Heart left ventricle (tissue), 16 donors: ENCODE data around the gene CCDC68. TPM values are rescaled to one million over a fixed set of nuclear protein-coding genes. Genes with fewer than 3 reads are reported as not detected.

Source experiments
- ATAC-seq, 4 donors: fragments of 200-7000 bp; cut with Tn5 transposase; one replicate each; pipeline ENCODE4 v1.9.1; 2020 to 2022; ENCODE audit warnings: moderate library complexity in 4 of 4, mild to moderate bottlenecking in 3 of 4, moderate number of reproducible peaks in 1 of 4
- DNase-seq, 5 donors: peaks; one replicate each; pipeline ENCODE4 v3.0.0-alpha.2; 2020
- H3K27ac ChIP-seq, 12 donors: fragments of 200-600 bp; sonication (generic) in 4 of 12; one replicate each; pipeline versions ENCODE4 v1.5.0 to v1.8.0; 2016 to 2022; ENCODE audit warnings: mild to moderate bottlenecking in 2 of 12
- H3K27me3 ChIP-seq, 9 donors: fragments of 200-600 bp; sonication (generic) in 2 of 9; one replicate each; pipeline versions ENCODE4 v1.5.1 to v1.8.0; 2016 to 2022; ENCODE audit warnings: mild to moderate bottlenecking in 3 of 9
- H3K36me3 ChIP-seq, 9 donors: fragments of 200-600 bp; sonication (generic) in 2 of 9; one replicate each; pipeline versions ENCODE4 v1.5.0 to v1.8.0; 2018 to 2022; ENCODE audit warnings: mild to moderate bottlenecking in 2 of 9
- H3K4me1 ChIP-seq, 12 donors: fragments of 200-600 bp; sonication (generic) in 4 of 12; one replicate each; pipeline versions ENCODE4 v1.5.0 to v1.8.0; 2016 to 2022; ENCODE audit warnings: mild to moderate bottlenecking in 3 of 12
- H3K4me3 ChIP-seq, 12 donors: fragments of 200-600 bp; sonication (generic) in 4 of 12; one replicate each; pipeline versions ENCODE4 v1.5.0 to v1.8.0; 2017 to 2022; ENCODE audit warnings: mild to moderate bottlenecking in 9 of 12, moderate library complexity in 4 of 12
- H3K9me3 ChIP-seq, 12 donors: fragments of 200-600 bp; sonication (generic) in 4 of 12; one replicate each; pipeline versions ENCODE4 v1.5.0 to v1.8.0; 2016 to 2022; ENCODE audit warnings: mild to moderate bottlenecking in 1 of 12
- POLR2A ChIP-seq, 2 donors: fragments of 450-650 bp; IDR thresholded peaks; one replicate each; pipeline ENCODE4 v1.6.1; 2017; ENCODE audit warnings: antibody characterized with exemption in 2 of 2, mild to moderate bottlenecking in 2 of 2, moderate library complexity in 2 of 2
- WGBS, 4 donors: extraction: QIAGEN DNeasy Blood & Tissue Kit in 2 of 4; methylation state at CpG; one replicate each; pipeline versions ENCODE4 v1.1.5 to v1.1.7; 2013 to 2018; 5-methylcytosine and 5-hydroxymethylcytosine counted together
- intact Hi-C, 10 donors: fragments of 100-400 bp; cut with DNase I; formaldehyde crosslinking; loops; one replicate each; pipeline versions ENCODE4 v1.11.1 to v1.14.2; 2022
- polyA plus RNA-seq, 2 donors: library from polyadenylated mRNA; stranded (reverse); fragments of 200-250 nt; gene quantifications; one replicate each; pipeline ENCODE4 v1.2.3, GENCODE V29; 2013
- total RNA-seq, 9 donors: library from RNA; depleted of rRNA in 2 of 9; stranded (reverse); fragments of >200 nt in 2 of 9; fragmentation: NEBNext Ultra II Directional in 3 of 9; extraction: Animal tissue kit (Norgen Biotek cat#: 25700) in 3 of 9; gene quantifications; one replicate each; pipeline versions ENCODE4 v1.1.0 to v1.2.4, GENCODE V29; 2016 to 2023
- TF ChIP-seq, protein P1 (sequence below), 12 donors: fragments of 200-600 bp; sonication (generic) in 4 of 12; IDR thresholded peaks; one replicate each; pipeline versions ENCODE4 v1.5.0 to v1.8.0; 2018 to 2022; ENCODE audit warnings: antibody characterized with exemption in 12 of 12, mild to moderate bottlenecking in 5 of 12
- donor health status: ischemic (EF 13 %, LVEDD 7.1; RV severe dilation, severe dysfunction).
- donor health status: healthy with polysubstance abuse.
- donor health status: DM: no; HTN: yes; CAD: no.
- donor health status: DM: no; HTN: no; CAD: no.
- donor health status: ischemic (EF 25% LVEDD 6.9; RV normal size, moderate dysfunction).
- donor health status: ischemic (EF 25% LVEDD 5.7; RV mildly dilated, moderate dysfunction).
- donor health status: healthy.
- donor health status: DM: yes; HTN: yes; CAD: no.
- donor health status: ischemic (EF 35%, LVEDD 5.7; RV mildly dilated, moderate dysfunction).
- donor health status: nonischemic (EF 11% LVEDD 7.7; RV severe dilation, severe dysfunction).
- donor health status: DM: yes; HTN: yes; CAD: no.
- donor health status: PGD.
- donor health status: ischemic (EF 29% LVEDD 5.4; RV normal size, mild dysfunction).
- donor health status: nonischemic (EF 23%, LVEDD 6.1; RV moderate dilation, normal function).

CCDC68 gene
- total and polyA plus RNA-seq, 11 donors: 2.0 to 11.6 (median 4.2) TPM

DNA sequence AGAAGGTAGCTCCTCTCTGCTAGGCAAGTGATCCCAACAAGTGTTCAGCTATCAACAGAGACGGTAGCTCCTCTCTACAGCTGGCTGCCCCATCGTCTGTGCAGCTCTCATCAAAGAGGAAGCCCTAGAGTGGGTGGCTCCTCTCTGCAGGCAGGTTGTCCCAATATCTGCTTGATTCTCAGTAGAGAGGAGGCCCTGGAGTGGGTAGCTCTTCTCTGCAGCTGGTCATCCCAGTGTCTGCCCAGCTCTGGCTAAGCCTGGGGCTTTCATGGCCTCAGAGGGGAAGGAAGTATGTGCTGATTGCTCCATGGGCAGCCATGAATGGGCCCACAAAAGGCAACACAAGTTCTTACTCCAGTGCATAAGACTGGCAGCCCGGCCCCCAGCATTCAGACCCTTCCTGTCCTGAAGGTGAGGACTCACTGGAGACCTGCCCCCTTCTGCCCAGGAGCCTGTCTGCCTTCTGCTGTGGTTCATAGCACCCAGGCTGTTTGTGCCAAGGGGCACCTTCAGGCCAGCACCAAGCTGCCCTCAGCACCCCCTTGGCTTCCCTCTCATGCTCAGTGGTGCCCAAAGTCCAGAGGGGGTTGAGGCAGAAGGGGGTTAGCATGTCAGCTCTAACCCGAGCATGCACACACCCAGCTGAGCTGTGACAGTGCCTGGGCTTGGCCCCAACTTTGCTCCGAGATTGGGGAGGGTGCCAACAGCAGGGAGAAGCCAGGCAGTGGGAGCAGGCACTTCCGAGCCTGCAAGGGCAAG is 48.9 kb downstream of the CCDC68 start:
- intact Hi-C loops: no loop called here
- H3K27ac ChIP-seq: no peak overlapping the region
- H3K9me3 ChIP-seq: no peaks in the 10 kb centered on the region
- no peaks in the 10 kb centered on the region for H3K27me3 ChIP-seq
- ATAC-seq: peak in 1 of 4 donors; percentile 27
- H3K4me3 ChIP-seq: no peak overlapping the region
- no peak for DNase-seq
- no peaks in the 10 kb centered on the region for H3K4me1 ChIP-seq
- WGBS, 4 donors: 70 to 100% (median 88%) methylated on average over 2 to 6 of the region's 6 CpGs
- TF ChIP-seq, protein P1, sequence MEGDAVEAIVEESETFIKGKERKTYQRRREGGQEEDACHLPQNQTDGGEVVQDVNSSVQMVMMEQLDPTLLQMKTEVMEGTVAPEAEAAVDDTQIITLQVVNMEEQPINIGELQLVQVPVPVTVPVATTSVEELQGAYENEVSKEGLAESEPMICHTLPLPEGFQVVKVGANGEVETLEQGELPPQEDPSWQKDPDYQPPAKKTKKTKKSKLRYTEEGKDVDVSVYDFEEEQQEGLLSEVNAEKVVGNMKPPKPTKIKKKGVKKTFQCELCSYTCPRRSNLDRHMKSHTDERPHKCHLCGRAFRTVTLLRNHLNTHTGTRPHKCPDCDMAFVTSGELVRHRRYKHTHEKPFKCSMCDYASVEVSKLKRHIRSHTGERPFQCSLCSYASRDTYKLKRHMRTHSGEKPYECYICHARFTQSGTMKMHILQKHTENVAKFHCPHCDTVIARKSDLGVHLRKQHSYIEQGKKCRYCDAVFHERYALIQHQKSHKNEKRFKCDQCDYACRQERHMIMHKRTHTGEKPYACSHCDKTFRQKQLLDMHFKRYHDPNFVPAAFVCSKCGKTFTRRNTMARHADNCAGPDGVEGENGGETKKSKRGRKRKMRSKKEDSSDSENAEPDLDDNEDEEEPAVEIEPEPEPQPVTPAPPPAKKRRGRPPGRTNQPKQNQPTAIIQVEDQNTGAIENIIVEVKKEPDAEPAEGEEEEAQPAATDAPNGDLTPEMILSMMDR (IDR thresholded peaks at IDR 0.05): no peak
- no peak for TF ChIP-seq POLR2A (IDR thresholded peaks at IDR 0.05)
- H3K36me3 ChIP-seq: peaks cover 0 to 7% (median 0%) of the 10 kb centered on the region in 9 donors

DNA sequence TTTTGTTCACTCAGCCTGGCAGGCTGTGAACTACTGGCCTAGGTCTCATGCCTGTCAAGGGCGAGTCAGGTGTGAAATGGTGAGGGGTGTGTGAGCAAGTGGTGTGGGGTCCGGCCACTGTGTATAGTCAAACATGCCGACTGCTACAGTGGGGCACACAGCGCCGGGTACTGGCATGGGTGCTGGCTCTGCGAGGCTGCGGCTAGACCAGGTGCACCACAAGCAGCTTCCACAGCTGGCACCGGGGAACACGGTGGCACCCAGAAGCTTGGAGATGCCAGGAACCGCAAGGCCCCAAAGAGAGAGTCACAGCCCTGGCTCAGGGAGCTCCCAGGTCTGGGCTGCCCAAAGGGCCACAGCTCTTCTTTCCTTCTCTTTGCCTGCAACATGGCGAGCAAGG is 49.7 kb downstream of the CCDC68 start:
- WGBS, 4 donors: 83 to 90% (median 89%) methylated on average over 10 to 11 of the region's 11 CpGs
- Histone ChIP-seq H3K36me3 (peaks cover 0 to 7% (median 0%) of the 10 kb centered on the region in 9 donors), H3K9me3 (no peaks in the 10 kb centered on the region), H3K4me3 (no peak overlapping the region), H3K4me1 (no peaks in the 10 kb centered on the region), H3K27me3 (no peaks in the 10 kb centered on the region), H3K27ac (no peak overlapping the region)
- ATAC-seq: no peak
- intact Hi-C loops: no loop called here
- DNase-seq: no peak
- TF ChIP-seq, protein P1 (IDR thresholded peaks at IDR 0.05): no peak
- no peak for TF ChIP-seq POLR2A (IDR thresholded peaks at IDR 0.05)

DNA sequence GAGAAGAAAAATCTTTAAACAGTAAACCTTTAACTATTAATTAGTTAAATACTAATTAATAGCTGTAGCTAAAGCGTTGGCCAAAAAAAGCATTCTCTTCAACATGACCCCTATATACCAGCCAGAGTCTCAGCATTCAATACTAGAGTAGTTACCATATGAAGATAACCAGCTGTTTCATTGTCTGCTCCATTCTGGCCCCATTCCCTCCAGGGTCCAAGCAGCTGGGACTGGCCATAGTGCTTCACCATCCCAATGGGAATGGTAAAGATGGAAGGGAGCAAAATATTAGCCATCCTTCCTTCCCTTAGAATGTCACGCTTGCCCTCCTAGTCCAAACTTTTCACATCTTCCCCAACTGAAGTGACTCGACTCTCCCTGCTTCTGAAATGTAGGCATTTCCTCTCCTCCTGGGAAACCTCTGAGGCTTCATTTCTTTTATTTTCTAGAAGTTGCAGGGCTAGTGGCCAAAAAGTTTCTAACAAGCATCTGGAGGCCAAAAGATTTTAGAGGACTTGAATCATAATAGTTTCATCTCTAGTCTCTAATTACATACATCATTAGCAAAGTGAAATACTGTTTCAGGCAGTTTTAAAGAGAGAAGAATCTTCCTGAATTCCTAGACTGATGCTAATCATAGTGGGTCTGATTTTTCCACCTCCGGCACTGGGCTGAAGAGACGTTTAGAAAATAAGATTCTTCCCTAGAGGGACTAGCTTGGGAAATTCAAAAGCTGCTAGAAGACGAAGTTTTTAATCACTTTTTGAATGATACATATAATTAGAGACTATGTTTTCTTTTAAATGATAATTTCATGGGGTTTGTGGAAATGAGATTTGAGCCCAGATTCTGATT is 52.7 kb downstream of the CCDC68 start:
- no peak for TF ChIP-seq POLR2A (IDR thresholded peaks at IDR 0.05)
- TF ChIP-seq, protein P1 (IDR thresholded peaks at IDR 0.05): no peak
- H3K27ac ChIP-seq: no peak overlapping the region
- peaks cover 0 to 6% (median 0%) of the 10 kb centered on the region in 9 donors for H3K36me3 ChIP-seq
- intact Hi-C loops: no loop called here
- no peaks in the 10 kb centered on the region for H3K27me3 ChIP-seq
- H3K9me3 ChIP-seq: no peaks in the 10 kb centered on the region
- no peaks in the 10 kb centered on the region for H3K4me1 ChIP-seq
- no peak overlapping the region for H3K4me3 ChIP-seq
- WGBS, 4 donors: 61 to 66% (median 65%) methylated on average over 6 of the region's 6 CpGs
- ATAC-seq (no peak), DNase-seq (no peak)

DNA sequence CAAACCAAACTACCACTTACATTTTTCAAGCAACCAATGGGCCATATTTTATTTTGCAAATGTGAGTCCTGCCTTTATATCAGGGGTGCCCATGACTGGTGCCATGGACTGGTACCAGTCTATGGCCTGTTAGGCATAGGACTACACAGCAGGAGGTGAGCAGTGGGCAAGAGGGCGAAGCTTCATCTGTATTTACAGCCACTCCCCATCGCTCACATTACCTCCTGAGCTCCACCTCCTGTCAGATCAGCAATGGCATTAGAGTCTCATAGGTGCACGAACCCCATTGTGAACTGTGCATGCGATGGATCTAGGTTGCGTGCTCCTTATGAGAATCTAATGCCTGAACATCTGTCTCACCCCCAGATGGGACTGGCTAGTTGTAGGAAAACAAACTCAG is 53.6 kb downstream of the CCDC68 start:
- intact Hi-C loops: no loop called here
- Histone ChIP-seq H3K27me3 (no peaks in the 10 kb centered on the region), H3K36me3 (peaks cover 0 to 6% (median 0%) of the 10 kb centered on the region in 9 donors), H3K4me3 (no peak overlapping the region), H3K4me1 (no peaks in the 10 kb centered on the region), H3K27ac (no peak overlapping the region), H3K9me3 (no peaks in the 10 kb centered on the region)
- 87 to 98% (median 97%) methylated on average over 5 of the region's 5 CpGs for whole genome bisulfite sequencing, 4 donors
- DNase-seq: no peak
- ATAC-seq: no peak
- no peak for TF ChIP-seq POLR2A (IDR thresholded peaks at IDR 0.05)
- TF ChIP-seq, protein P1 (IDR thresholded peaks at IDR 0.05): no peak
